Stomach (tissue), 9 donors: ENCODE measurements around the gene CCDC97. TPM values are rescaled to one million over a fixed set of nuclear protein-coding genes. Genes with fewer than 3 reads are reported as not detected.

ENCODE experiments used
- DNase-seq, 2 donors: peaks; one replicate each; pipeline versions ENCODE4 v3.0.0 to v3.0.0-alpha.2; 2013 to 2019
- H3K27ac ChIP-seq, 5 donors: fragments of 200-600 bp in 4 of 5; sonication (generic) in 4 of 5; one replicate each; pipeline ENCODE4 v1.5.1; 2013 to 2019; ENCODE audit warnings: mild to moderate bottlenecking in 1 of 5, moderate library complexity in 1 of 5
- H3K27me3 ChIP-seq, 3 donors: fragments of 200-600 bp; sonication (generic); one replicate each; pipeline ENCODE4 v1.5.1; 2017 to 2019; ENCODE audit warnings: mixed run types in 1 of 3
- H3K36me3 ChIP-seq, 4 donors: fragments of 200-600 bp; sonication (generic); 1 replicate in 3 of 4; 2 replicates in 1 of 4; pipeline ENCODE4 v1.5.1; 2016 to 2019
- H3K4me1 ChIP-seq, 4 donors: fragments of 200-600 bp; sonication (generic); one replicate each; pipeline ENCODE4 v1.5.1; 2016 to 2019
- H3K4me3 ChIP-seq, 4 donors: fragments of 200-600 bp; sonication (generic) in 3 of 4; one replicate each; pipeline ENCODE4 v1.5.1; 2016 to 2019; ENCODE audit warnings: mild to moderate bottlenecking in 1 of 4
- H3K9me3 ChIP-seq, 4 donors: fragments of 200-600 bp; sonication (generic); one replicate each; pipeline ENCODE4 v1.5.1; 2016 to 2019
- CTCF ChIP-seq, 7 experiments: fragments of 450-650 bp in 4 of 7; fragments of 200-600 bp in 3 of 7; sonication (generic) in 3 of 7; IDR thresholded peaks; one replicate each; pipeline ENCODE4 v1.5.1; 2016 to 2019; ENCODE audit warnings: antibody characterized with exemption in 7 of 7, control low read depth in 2 of 7, mild to moderate bottlenecking in 1 of 7
- EP300 ChIP-seq: sonication (generic); formaldehyde crosslinking; IDR thresholded peaks from one replicate; pipeline ENCODE4 v1.6.1; 2017; ENCODE audit warnings: antibody characterized with exemption
- POLR2A ChIP-seq, 4 donors: fragments of 450-650 bp; IDR thresholded peaks; one replicate each; pipeline ENCODE4 v1.6.1; 2016; ENCODE audit warnings: antibody characterized with exemption in 4 of 4, control low read depth in 2 of 4, mild to moderate bottlenecking in 1 of 4, moderate library complexity in 1 of 4
- POLR2AphosphoS5 ChIP-seq, 3 donors: sonication (generic); formaldehyde crosslinking; IDR thresholded peaks; one replicate each; pipeline ENCODE4 v1.6.1; 2016; ENCODE audit warnings: antibody characterized with exemption in 3 of 3
- WGBS, 5 donors: extraction: QIAGEN DNeasy Blood & Tissue Kit in 3 of 5; methylation state at CpG; one replicate each; pipeline versions ENCODE4 v1.1.5 to v1.1.7; 2013 to 2018; 5-methylcytosine and 5-hydroxymethylcytosine counted together
- intact Hi-C: fragments of 100-400 bp; cut with DNase I; formaldehyde crosslinking; loops from one replicate; pipeline ENCODE4 v1.15.1; 2023; ENCODE audit warnings: low total_unique reads
- polyA plus RNA-seq, 3 donors: library from polyadenylated mRNA; stranded (reverse); fragments of 200-250 nt; gene quantifications; one replicate each; pipeline ENCODE4 v1.2.3, GENCODE V29; 2013
- total RNA-seq, 5 donors: library from RNA; depleted of rRNA; stranded (reverse); fragments of >200 nt; gene quantifications; one replicate each; pipeline versions ENCODE4 v1.1.0 to v1.2.3, GENCODE V29; 2014 to 2016
- donor health status: healthy with polysubstance abuse.
- donor health status: Bipolar disorder and iron deficiency.
- donor health status: healthy.

Gene CCDC97
- total and polyA plus RNA-seq, 8 donors = 2.2 to 62.6 (median 13.3) TPM

GRCh38 chr19:41332468-41332867, 22.5 kb downstream of the CCDC97 start:
- Histone ChIP-seq H3K4me3 (no peak overlapping the region), H3K36me3 (peaks cover 13 to 74% (median 55%) of the 10 kb centered on the region in 4 donors), H3K27me3 (no peaks in the 10 kb centered on the region), H3K9me3 (no peaks in the 10 kb centered on the region), H3K27ac (no peak overlapping the region), H3K4me1 (peaks cover 18 to 70% (median 26%) of the 10 kb centered on the region in 4 donors)
- DNase-seq = no peak
- no peak for TF ChIP-seq POLR2AphosphoS5 (IDR thresholded peaks at IDR 0.05)
- no peak for TF ChIP-seq CTCF (IDR thresholded peaks at IDR 0.05)
- no peak for TF ChIP-seq EP300
- TF ChIP-seq POLR2A (IDR thresholded peaks at IDR 0.05) = no peak
- intact Hi-C loops = no loop called here
- WGBS, 5 donors = 63 to 77% (median 71%) methylated on average over 5 of the region's 5 CpGs

GRCh38 chr19:41334793-41335192, 24.8 kb downstream of the CCDC97 start:
- no peak for DNase-seq
- Histone ChIP-seq H3K4me3 (no peak overlapping the region), H3K4me1 (peaks cover 0 to 48% (median 8%) of the 10 kb centered on the region in 4 donors), H3K27ac (peak overlapping the region in 3 of 5 donors; percentile 22 to 79 (median 63)), H3K27me3 (no peaks in the 10 kb centered on the region), H3K36me3 (peaks cover 19 to 82% (median 64%) of the 10 kb centered on the region in 4 donors), H3K9me3 (no peaks in the 10 kb centered on the region)
- TF ChIP-seq POLR2AphosphoS5 (IDR thresholded peaks at IDR 0.05) (no peak), CTCF (IDR thresholded peaks at IDR 0.05) (no peak), POLR2A (IDR thresholded peaks at IDR 0.05) (no peak), EP300 (no peak)
- WGBS, 5 donors = 61 to 79% (median 68%) methylated on average over 5 of the region's 5 CpGs
- intact Hi-C loops = no loop called here

- intact Hi-C loops = no loop called here
- DNase-seq = no peak
- H3K27ac ChIP-seq = peak overlapping the region in 2 of 5 donors; percentile 63 to 79
Observed at GRCh38 chr19:41335467-41335866, 25.5 kb downstream of the CCDC97 start.

GRCh38 chr19:41339936-41340335, 30.0 kb downstream of the CCDC97 start:
- Histone ChIP-seq H3K4me1 (peaks cover 0 to 22% (median 2%) of the 10 kb centered on the region in 4 donors), H3K27ac (no peak overlapping the region), H3K4me3 (no peak overlapping the region), H3K36me3 (peaks cover 9 to 95% (median 77%) of the 10 kb centered on the region in 4 donors), H3K27me3 (no peaks in the 10 kb centered on the region), H3K9me3 (no peaks in the 10 kb centered on the region)
- 95 to 99% (median 97%) methylated on average over 5 of the region's 5 CpGs for WGBS, 5 donors
- no peak for TF ChIP-seq POLR2AphosphoS5 (IDR thresholded peaks at IDR 0.05)
- TF ChIP-seq POLR2A (IDR thresholded peaks at IDR 0.05) = no peak
- TF ChIP-seq EP300 = no peak
- no peak for TF ChIP-seq CTCF (IDR thresholded peaks at IDR 0.05)
- no peak for DNase-seq
- intact Hi-C loops = no loop called here

More at GRCh38 chr19:41335467-41335866, 25.5 kb downstream of the CCDC97 start:
- Histone ChIP-seq H3K4me1 (peaks cover 0 to 44% (median 8%) of the 10 kb centered on the region in 4 donors), H3K27me3 (no peaks in the 10 kb centered on the region), H3K9me3 (no peaks in the 10 kb centered on the region), H3K36me3 (peaks cover 19 to 79% (median 63%) of the 10 kb centered on the region in 4 donors), H3K4me3 (no peak overlapping the region)
- no peak for TF ChIP-seq EP300
- TF ChIP-seq CTCF (IDR thresholded peaks at IDR 0.05) = no peak
- TF ChIP-seq POLR2A (IDR thresholded peaks at IDR 0.05) = no peak
- TF ChIP-seq POLR2AphosphoS5 (IDR thresholded peaks at IDR 0.05) = no peak
- WGBS, 5 donors = 88 to 93% (median 90%) methylated on average over 10 of the region's 10 CpGs
